ENCODE measurements around the gene SHKBP1.
"Not testable (repeated sequence)": the region's sequence is repeated elsewhere in the genome, so short reads cannot be mapped to it uniquely, and the experiment has no call there.

Gene SHKBP1

GRCh38 chr19:40576585-40577451 is at the start of gene SHKBP1:
Gene SHKBP1, plus strand, starts transcription at chr19:40576873. Its CDS starts 27 bp downstream, at chr19:40576900.
- DNase-seq = peak; percentile 90 to 94

GRCh38 chr19:40528078-40528477 is 48.6 kb upstream of the SHKBP1 start:
- DNase-seq = no peak

GRCh38 chr19:40528533-40529092 is 48.1 kb upstream of the SHKBP1 start:
- no peak for DNase-seq

GRCh38 chr19:40529093-40529954 is 47.3 kb upstream of the SHKBP1 start:
- DNase-seq = peak; percentile 60 to 66

- DNase-seq = peak; percentile 11 to 14
These were observed 46.4 kb upstream of the SHKBP1 start for GRCh38 chr19:40530091-40530901.

- DNase-seq = no peak
These were observed 43.2 kb upstream of the SHKBP1 start for GRCh38 chr19:40533508-40533907.

GRCh38 chr19:40534148-40534547 is 42.5 kb upstream of the SHKBP1 start:
- no peak for DNase-seq

- DNase-seq = no peak
These were observed 37.6 kb upstream of the SHKBP1 start for GRCh38 chr19:40539070-40539469.

GRCh38 chr19:40542202-40542859 is 34.3 kb upstream of the SHKBP1 start:
- DNase-seq = no peak

GRCh38 chr19:40543029-40543597 is 33.6 kb upstream of the SHKBP1 start:
- DNase-seq = no peak

- DNase-seq = not testable (repeated sequence)
These were observed 30.4 kb upstream of the SHKBP1 start for GRCh38 chr19:40546153-40546841.

- not testable (repeated sequence) for DNase-seq
These were observed 29.5 kb upstream of the SHKBP1 start for GRCh38 chr19:40547190-40547589.

- DNase-seq = no peak
These were observed 28.8 kb upstream of the SHKBP1 start for GRCh38 chr19:40547836-40548235.

- peak; percentile 29 for DNase-seq
These were observed 27.5 kb upstream of the SHKBP1 start for GRCh38 chr19:40549007-40549708.

- DNase-seq = no peak
These were observed 25.7 kb upstream of the SHKBP1 start for GRCh38 chr19:40550951-40551350.

GRCh38 chr19:40552848-40553247 is 23.8 kb upstream of the SHKBP1 start:
- no peak for DNase-seq

GRCh38 chr19:40553885-40554857 is 22.5 kb upstream of the SHKBP1 start:
- no peak for DNase-seq

GRCh38 chr19:40555978-40556689 is 20.5 kb upstream of the SHKBP1 start:
- no peak for DNase-seq

Measured in Kasumi-1 (cell line).